Endothelial cell of umbilical vein (primary cell): ENCODE results near the gene TPGS2. TPM values are rescaled to one million over a fixed set of nuclear protein-coding genes. Genes with fewer than 3 reads are reported as not detected.

ENCODE experiments used
- BruUV-seq: library from RNA; stranded (reverse); fragments of 400-500 nt; replicated peaks from 2 replicates; lab custom pipeline; 2021; lab: Mats Ljungman, UMichigan
- CTCF ChIA-PET: fragments of 300-600, 350-600 bp; sonication (Branson Sonifier 250); formaldehyde crosslinking; loops from one replicate; lab custom pipeline; 2021; ENCODE audit warnings: antibody characterized with exemption, inconsistent platforms; lab: Charles Lee
- POLR2A ChIA-PET: fragments of 300-600, 350-600 bp; sonication (Branson Sonifier 250); formaldehyde crosslinking; loops from one replicate; lab custom pipeline; 2021; ENCODE audit warnings: antibody characterized with exemption, inconsistent platforms; lab: Charles Lee
- DNase-seq: peaks from one replicate; pipeline ENCODE4 v3.0.0-alpha.2; 2011; ENCODE audit warnings: low read depth, low spot score
- FAIRE-seq: peaks from 2 replicates; lab custom pipeline; 2011; peaks lifted over from hg19 to GRCh38; lab: Jason Lieb, UNC
- H2AFZ ChIP-seq: 2 replicates; pipeline ENCODE4 v1.6.0; 2012; ENCODE audit warnings: low read depth, low read length, control low read depth, inconsistent platforms
- H3K27ac ChIP-seq: 2 replicates; pipeline ENCODE4 v1.5.1; 2011; ENCODE audit warnings: low read depth, mild to moderate bottlenecking, control low read depth, low read length, moderate library complexity; ENCODE audit not compliant: insufficient read depth
- H3K27me3 ChIP-seq, 2 experiments: 2 replicates each; pipeline versions ENCODE4 v1.6.0 to v1.6.1; 2011; ENCODE audit warnings: low read length in 2 of 2, mixed read lengths in 1 of 2; ENCODE audit not compliant: control insufficient read depth in 2 of 2, insufficient read depth in 2 of 2
- H3K36me3 ChIP-seq, 2 experiments: 2 replicates in 1 of 2; 3 replicates in 1 of 2; pipeline ENCODE4 v1.5.1; 2011; ENCODE audit warnings: low read length in 2 of 2, mild to moderate bottlenecking in 1 of 2, moderate library complexity in 1 of 2; ENCODE audit not compliant: control insufficient read depth in 2 of 2, insufficient read depth in 2 of 2; ENCODE audit errors: extremely low read depth in 1 of 2
- H3K4me1 ChIP-seq: 3 replicates; pipeline ENCODE4 v1.5.1; 2011; ENCODE audit warnings: mild to moderate bottlenecking, low read length; ENCODE audit not compliant: control insufficient read depth, insufficient read depth; ENCODE audit errors: extremely low read depth
- H3K4me2 ChIP-seq: 2 replicates; pipeline ENCODE4 v1.6.1; 2011; ENCODE audit warnings: low read length, control low read depth, mixed read lengths; ENCODE audit not compliant: insufficient read depth
- H3K4me3 ChIP-seq, 3 experiments: fragments of 200-600 bp in 1 of 3; sonication (generic), shearing (Covaris generic) in 1 of 3; replicated peaks in 1 of 3; 2 replicates each; pipeline ENCODE4 v1.5.1; 2011 to 2016; ENCODE audit warnings: control low read depth in 3 of 3, low read length in 3 of 3, mild to moderate bottlenecking in 2 of 3, inconsistent platforms in 1 of 3, low read depth in 1 of 3, moderate library complexity in 1 of 3; ENCODE audit not compliant: insufficient read depth in 1 of 3
- H3K79me2 ChIP-seq: 2 replicates; pipeline ENCODE4 v1.6.0; 2012; ENCODE audit warnings: low read length, inconsistent platforms; ENCODE audit not compliant: control insufficient read depth, insufficient read depth
- H3K9ac ChIP-seq: replicated peaks from 2 replicates; pipeline ENCODE3; 2011; ENCODE audit warnings: low read length, control low read depth; ENCODE audit not compliant: insufficient read depth; ENCODE audit errors: extremely low read depth
- H3K9me1 ChIP-seq: replicated peaks from 3 replicates; pipeline ENCODE4 v1.6.0; 2011; ENCODE audit warnings: mild to moderate bottlenecking, low read length; ENCODE audit not compliant: control insufficient read depth, insufficient read depth; ENCODE audit errors: extremely low read depth
- H3K9me3 ChIP-seq: replicated peaks from 2 replicates; pipeline ENCODE4 v1.5.1; 2012; ENCODE audit warnings: low read length, inconsistent platforms; ENCODE audit not compliant: control insufficient read depth, insufficient read depth
- H4K20me1 ChIP-seq: replicated peaks from 2 replicates; pipeline ENCODE3; 2011; ENCODE audit warnings: mild to moderate bottlenecking, low read length; ENCODE audit not compliant: control insufficient read depth, insufficient read depth; ENCODE audit errors: extremely low read depth
- EZH2 ChIP-seq: IDR thresholded peaks from 2 replicates; pipeline ENCODE4 v1.6.1; 2012; ENCODE audit warnings: borderline replicate concordance, low read depth, mild to moderate bottlenecking, moderate library complexity, low read length, inconsistent platforms; ENCODE audit not compliant: severe bottlenecking
- FOS ChIP-seq: IDR thresholded peaks from 2 replicates; pipeline ENCODE4 v1.6.1; 2011; ENCODE audit warnings: mild to moderate bottlenecking, low read length, moderate library complexity, borderline replicate concordance; ENCODE audit not compliant: insufficient read depth
- GATA2 ChIP-seq: IDR thresholded peaks from 2 replicates; pipeline ENCODE4 v1.7.0; 2011; ENCODE audit warnings: low read depth, mild to moderate bottlenecking, moderate library complexity, mixed read lengths, low read length; ENCODE audit not compliant: insufficient read length, insufficient read depth
- POLR2A ChIP-seq: IDR thresholded peaks from 2 replicates; pipeline ENCODE4 v1.6.1; 2012; ENCODE audit warnings: low read depth, mild to moderate bottlenecking, control low read depth, low read length
- POLR2AphosphoS5 ChIP-seq: IDR thresholded peaks from 2 replicates; pipeline ENCODE4 v1.6.1; 2012; ENCODE audit warnings: low read depth, mild to moderate bottlenecking, control low read depth, low read length, moderate library complexity; ENCODE audit not compliant: insufficient read depth
- dilution Hi-C: fragments of 300-500 bp; cut with MboI; formaldehyde crosslinking; loops from one replicate; pipeline ENCODE4 v1.15.0; 2019; ENCODE audit warnings: low sequenced_read_pairs; ENCODE audit not compliant: extremely low pct_ligation_motif_present
- intact Hi-C: fragments of 100-400 bp; cut with micrococcal nuclease; formaldehyde crosslinking; loops from one replicate; pipeline ENCODE4 v1.10.0; 2022
- polyA plus RNA-seq, 4 experiments: library from polyadenylated mRNA; depleted of rRNA in 3 of 4; stranded (reverse) in 3 of 4; unstranded in 1 of 4; fragments of >200 nt; gene quantifications; 2 replicates each; pipeline versions ENCODE4 v1.2.1 to v1.2.3, GENCODE V29; 2011 to 2012; ENCODE audit warnings: missing spikeins in 1 of 4
- total RNA-seq: library from RNA; stranded (reverse); gene quantifications from 2 replicates; pipeline ENCODE4 v1.2.3, GENCODE V29; 2021
- TF ChIP-seq, protein P1 (sequence below): IDR thresholded peaks from 2 replicates; pipeline ENCODE4 v1.6.1; 2011; ENCODE audit not compliant: insufficient read depth, insufficient read length
- TF ChIP-seq, protein P2 (sequence below), 2 donors: IDR thresholded peaks; 1 replicate in 1 of 2; 2 replicates in 1 of 2; pipeline ENCODE4 v1.5.1; 2011; ENCODE audit warnings: low read length in 2 of 2, mild to moderate bottlenecking in 2 of 2, moderate library complexity in 2 of 2, control low read depth in 1 of 2, inconsistent platforms in 1 of 2, low read depth in 1 of 2; ENCODE audit not compliant: insufficient read depth in 1 of 2; ENCODE audit errors: extremely low read depth in 1 of 2

TPGS2 gene
- total and polyA plus RNA-seq, 2 donors (not counting 3 experiments of a cell fraction or from before 2014, with no cell fraction given) = 150 to 232 TPM

DNA sequence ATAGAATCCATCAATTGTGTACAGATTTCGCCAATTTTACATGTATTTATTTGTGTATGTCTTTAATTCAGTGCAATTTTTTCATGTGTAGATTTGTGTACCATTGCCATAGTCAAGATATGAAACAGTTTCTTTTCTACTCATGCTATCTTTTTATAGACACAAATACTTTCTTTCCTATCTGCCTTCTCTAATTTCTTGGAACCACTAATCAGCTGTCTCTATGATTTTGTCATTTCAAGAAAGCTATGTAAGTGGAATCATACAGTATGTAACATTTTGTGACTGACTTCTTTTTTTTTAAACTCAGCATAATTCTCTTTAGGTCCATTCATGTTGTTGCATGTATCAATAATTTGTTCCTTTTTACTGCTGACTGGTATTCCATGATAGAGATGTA, 33.4 kb upstream of the TPGS2 start:
- no peak overlapping the region for H3K4me2 ChIP-seq
- no peaks in the 10 kb centered on the region for H3K4me1 ChIP-seq
- DNase-seq (no peak), FAIRE-seq (no peak)
- no peaks in the 10 kb centered on the region for H3K9me1 ChIP-seq
- no peak overlapping the region for H3K4me3 ChIP-seq
- H3K27me3 ChIP-seq = no peaks in the 10 kb centered on the region
- intact Hi-C loops = no loop called here
- no peak overlapping the region for H2AFZ ChIP-seq
- H3K27ac ChIP-seq = no peak overlapping the region
- BruUV-seq = no TSS peak
- ChIA-PET POLR2A (no interaction called here), CTCF (no interaction called here)
- no peaks in the 10 kb centered on the region for H3K36me3 ChIP-seq
- no peaks in the 10 kb centered on the region for H3K9me3 ChIP-seq
- H3K79me2 ChIP-seq = no peaks in the 10 kb centered on the region
- TF ChIP-seq POLR2AphosphoS5 = no peak
- TF ChIP-seq, protein P1, sequence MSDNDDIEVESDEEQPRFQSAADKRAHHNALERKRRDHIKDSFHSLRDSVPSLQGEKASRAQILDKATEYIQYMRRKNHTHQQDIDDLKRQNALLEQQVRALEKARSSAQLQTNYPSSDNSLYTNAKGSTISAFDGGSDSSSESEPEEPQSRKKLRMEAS = no peak
- no peak for TF ChIP-seq EZH2
- TF ChIP-seq GATA2 = no peak
- TF ChIP-seq FOS = no peak
- no peak for TF ChIP-seq POLR2A
- TF ChIP-seq, protein P2, sequence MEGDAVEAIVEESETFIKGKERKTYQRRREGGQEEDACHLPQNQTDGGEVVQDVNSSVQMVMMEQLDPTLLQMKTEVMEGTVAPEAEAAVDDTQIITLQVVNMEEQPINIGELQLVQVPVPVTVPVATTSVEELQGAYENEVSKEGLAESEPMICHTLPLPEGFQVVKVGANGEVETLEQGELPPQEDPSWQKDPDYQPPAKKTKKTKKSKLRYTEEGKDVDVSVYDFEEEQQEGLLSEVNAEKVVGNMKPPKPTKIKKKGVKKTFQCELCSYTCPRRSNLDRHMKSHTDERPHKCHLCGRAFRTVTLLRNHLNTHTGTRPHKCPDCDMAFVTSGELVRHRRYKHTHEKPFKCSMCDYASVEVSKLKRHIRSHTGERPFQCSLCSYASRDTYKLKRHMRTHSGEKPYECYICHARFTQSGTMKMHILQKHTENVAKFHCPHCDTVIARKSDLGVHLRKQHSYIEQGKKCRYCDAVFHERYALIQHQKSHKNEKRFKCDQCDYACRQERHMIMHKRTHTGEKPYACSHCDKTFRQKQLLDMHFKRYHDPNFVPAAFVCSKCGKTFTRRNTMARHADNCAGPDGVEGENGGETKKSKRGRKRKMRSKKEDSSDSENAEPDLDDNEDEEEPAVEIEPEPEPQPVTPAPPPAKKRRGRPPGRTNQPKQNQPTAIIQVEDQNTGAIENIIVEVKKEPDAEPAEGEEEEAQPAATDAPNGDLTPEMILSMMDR (IDR thresholded peaks at IDR 0.05; ENCODE audit: extremely low read depth in 1 of 2, insufficient read depth in 1 of 2, low read depth in 1 of 2, low read length in 2 of 2) = no peak
- dilution Hi-C loops = no loop called here
- no peak overlapping the region for H3K9ac ChIP-seq
- H4K20me1 ChIP-seq = no peaks in the 10 kb centered on the region
